ENCODE measurements around the gene ATG4D.
"Not testable (repeated sequence)": the region's sequence is repeated elsewhere in the genome, so short reads cannot be mapped to it uniquely, and the experiment has no call there.

Gene ATG4D

DNA sequence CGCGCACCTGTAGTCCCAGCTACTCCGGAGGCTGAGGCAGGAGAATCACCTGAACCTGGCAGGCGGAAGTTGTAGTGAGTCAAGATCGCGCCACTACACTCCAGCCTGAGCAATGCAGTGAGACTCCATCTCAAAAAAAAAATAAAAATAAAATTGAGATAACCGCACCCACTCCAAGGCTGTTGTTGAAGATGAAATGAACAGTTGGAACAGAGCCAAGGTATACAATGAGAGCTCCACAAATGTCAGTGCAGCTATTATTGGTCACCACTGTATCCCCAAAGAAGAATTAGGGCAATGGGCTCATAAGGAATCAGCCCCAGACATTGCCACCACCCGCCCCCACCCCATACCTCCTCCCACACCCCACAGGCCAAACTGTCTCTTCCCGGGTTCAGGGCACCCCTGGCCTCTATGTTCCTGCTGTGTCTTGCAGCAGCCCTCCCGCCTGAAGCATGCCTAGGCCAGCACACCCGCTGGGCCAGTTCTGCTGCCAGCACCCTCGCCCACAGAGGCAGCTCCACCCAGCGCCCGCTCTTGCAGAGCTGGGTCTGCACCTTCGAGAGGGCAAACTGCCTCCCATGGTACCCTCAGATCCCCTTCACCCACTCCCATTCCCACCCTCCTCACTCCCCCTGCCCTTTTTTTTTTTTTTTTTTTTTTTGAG, 22.9 kb upstream of the ATG4D start:
- DNase-seq: no peak

DNA sequence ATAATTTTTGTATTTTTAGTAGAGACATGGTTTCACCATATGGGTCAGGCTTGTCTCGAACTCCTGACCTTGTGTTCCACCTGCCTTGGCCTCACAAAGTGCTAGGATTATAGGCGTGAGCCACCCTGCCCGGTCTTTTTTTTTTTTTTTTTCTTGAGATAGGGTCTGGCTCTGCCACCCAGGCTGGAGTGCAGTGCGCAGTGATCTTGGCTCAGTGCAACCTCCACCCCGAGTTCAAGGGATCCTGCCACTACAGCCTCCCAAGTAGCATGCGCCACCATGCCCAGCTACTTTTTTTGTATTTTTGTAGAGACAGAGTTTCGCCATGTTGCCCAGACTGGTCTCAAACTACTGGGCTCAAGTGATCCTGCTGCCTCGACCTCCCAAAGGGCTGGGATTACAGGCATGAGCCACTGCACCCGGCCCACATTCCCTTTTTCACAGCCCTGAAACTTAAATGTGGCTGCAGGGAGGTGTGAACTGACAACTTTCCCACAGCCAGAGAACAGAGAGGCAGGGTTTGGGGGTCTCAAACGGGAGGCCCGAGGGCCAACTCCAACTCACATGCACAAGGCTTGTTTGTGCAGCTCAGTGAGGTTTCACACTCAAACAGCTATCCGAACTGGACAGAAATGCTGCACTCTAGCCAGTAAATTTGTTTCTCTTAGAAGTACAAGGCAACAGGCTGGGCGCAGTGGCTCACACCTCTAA, 22.1 kb upstream of the ATG4D start:
- DNase-seq: no peak

DNA sequence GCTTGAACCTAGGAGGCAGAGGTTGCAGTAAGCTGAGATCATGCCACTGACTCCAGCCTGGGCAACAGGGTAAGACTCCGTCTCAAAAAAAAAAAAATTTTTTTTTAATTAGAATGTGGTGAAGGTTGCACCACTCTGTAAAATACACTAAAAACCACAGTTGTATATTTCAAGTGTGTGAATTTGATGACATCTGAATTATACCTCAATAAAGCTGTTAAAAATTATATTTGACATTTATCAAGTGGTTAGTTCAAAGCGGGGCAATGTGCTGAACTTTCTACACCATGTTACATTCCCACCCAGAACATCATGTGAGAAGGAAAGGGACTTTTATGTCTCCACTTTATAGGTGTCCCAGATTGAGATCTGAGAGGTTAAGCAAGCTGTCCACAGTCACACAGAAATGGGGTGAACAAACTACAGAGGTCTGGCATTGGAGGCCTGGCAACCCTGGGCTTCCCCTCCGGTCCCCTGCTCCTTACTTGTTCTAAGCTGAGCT, 20.5 kb upstream of the ATG4D start:
- no peak for DNase-seq

DNA sequence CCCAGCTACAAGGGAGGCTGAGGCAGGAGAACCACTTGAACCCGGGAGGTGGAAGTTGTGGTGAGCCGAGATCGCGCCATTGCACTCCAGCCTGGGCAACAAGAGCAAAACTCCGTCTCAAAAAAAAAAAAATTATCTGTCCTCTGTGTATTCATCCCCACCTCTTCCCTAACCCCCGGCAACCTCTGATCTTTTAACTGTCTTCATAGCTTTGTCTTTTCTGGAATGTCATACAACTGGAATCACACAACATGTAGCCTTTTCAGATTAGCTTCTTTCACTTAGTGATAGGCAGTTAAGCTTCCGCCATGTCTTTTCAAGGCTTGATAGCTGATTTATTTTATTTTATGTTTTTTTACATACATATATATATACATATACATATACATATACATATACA, 18.1 kb upstream of the ATG4D start:
- no peak for DNase-seq

DNA sequence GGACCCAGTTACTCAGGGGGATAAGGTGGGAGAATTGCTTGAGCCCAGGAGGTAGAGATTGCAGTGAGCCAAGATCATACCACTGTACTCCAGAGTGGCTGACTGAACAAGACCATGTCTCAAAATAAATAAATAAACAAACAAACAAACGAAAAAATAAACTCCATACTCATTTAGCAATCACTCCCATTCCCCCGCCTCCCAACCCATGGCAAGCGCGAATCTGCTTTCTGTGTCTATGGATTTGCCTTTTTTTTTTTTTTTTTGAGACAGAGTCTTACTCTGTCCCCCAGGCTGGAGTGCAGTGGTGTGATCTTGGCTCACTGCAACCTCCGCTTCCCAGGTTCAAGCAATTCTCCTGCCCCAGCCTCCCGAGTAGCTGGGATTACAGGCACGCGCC, 16.8 kb upstream of the ATG4D start:
- DNase-seq: not testable (repeated sequence)

DNA sequence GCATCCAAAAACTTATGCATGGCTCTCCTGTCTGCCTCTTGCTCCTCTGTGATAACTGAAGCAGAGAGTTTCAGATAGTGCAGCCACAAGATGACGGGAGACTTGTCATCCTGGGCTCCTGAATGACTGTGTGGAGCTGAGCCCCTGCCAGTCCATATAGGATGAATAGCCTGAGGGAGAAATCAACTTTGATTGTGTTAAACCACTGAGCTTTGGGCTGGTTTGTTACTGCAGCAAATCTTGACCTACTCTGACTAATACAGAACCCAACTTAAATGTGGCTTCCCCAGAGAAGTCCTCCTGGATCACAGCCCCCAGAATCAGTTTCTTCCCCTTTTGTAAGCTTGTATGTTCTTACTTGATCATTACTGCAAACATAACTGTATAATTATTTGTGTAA, 11.2 kb upstream of the ATG4D start:
- no peak for DNase-seq

DNA sequence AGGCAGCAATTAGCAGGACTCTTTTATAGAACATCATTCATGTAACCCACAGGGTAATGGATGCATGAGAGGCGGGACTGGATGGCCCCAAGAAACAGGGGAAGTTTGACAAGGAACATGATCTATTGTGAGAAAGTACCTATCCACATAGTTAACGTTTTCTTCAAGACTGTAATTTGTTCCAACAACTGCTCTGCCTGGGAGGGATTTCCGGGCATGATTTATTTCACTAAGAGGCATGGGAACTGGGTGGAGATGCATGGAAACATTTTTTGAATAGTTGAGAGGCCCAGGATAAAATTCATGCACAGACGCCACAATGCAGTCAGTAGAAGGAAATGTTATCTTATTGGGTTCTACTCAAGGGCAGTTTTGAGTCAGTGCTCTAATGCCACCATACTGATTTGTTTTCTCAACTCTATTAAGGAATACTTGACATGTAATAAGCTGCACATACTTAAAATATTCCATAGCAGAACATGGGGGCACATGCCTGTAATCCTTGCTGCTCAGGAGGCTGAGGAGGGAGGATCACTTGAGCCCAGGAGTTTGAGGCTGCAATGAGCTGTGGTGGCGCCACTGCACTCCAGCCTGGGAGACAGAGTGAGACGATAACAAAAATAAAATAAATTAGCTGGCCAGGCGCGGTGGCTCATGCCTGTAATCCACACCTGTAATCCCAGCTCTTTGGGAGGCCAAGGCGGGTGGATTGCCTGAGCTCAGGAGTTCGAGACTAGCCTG, 9.9 kb upstream of the ATG4D start:
- no peak for DNase-seq

DNA sequence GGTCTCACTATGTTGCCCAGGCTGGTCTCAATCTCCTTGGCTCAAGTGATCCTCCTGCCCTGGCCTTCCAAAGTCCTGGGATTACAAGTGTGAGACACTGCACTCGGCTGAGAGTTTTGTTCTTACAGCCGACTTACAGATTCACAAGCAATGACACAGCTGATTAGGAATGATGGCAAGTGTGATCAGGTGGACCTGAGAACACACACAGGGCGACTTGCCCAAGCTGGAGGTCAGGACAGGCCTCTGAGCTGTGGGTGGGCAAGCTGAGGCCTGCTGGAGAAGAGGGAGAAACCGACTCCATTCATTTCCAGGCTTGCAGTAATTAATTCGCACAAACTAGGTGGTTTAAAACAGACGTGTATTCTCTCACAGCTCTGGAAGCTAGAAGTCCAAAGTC, 8.1 kb upstream of the ATG4D start:
- DNase-seq: no peak

DNA sequence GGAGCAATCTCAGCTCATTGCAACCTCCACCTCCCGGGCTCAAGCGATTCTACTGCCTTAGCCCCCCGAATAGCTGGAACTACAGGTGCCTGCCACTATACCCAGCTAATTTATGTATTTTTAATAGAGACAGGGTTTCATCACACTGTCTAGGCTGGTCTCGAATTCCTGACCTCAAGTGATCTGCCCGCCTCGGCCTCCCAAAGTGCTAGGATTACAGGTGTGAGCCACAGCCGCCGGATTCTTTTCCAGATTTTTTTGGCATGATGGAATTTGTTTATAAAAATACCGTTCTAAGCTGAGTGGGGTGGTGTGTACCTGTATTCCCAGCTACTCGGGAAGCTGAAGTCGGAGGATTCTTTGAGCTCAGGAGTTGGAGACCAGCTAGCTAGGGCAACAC, 6.0 kb upstream of the ATG4D start:
- DNase-seq: no peak

DNA sequence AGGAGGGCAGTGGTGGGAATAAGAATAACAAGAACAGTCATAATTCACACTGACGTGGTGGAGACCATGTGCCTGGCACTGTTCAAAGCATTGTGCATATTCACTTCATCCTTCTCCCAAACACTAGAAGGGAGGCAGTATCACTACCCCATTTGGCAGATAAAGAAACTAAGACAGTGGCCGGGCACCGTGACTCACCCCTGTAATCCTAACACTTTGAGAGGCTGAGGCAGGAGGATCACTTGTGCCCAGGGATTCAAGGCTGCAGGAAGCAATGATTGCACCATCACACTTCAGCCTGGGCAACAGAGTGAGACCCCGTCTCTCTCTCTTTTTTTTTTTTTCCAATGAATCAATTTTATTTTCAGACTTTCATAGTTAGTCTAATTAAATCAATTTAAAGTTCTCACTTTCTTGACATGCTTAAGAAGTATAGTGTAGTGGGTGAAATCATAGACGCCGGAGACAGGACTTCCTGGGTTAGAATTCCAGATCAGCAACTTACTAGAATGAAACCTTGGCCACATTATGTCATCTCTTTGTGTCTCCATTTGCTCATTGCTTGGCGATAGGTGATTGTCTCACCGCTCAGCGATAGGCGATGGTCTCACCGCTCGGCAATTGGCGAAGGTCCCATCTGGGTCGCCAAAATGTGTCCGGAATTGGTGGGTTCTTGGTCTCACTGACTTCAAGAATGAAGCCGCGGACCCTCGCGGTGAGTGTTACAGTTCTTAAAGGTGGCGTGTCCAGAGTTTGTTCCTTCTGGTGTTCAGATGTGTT, 5.3 kb upstream of the ATG4D start:
- no peak for DNase-seq

DNA sequence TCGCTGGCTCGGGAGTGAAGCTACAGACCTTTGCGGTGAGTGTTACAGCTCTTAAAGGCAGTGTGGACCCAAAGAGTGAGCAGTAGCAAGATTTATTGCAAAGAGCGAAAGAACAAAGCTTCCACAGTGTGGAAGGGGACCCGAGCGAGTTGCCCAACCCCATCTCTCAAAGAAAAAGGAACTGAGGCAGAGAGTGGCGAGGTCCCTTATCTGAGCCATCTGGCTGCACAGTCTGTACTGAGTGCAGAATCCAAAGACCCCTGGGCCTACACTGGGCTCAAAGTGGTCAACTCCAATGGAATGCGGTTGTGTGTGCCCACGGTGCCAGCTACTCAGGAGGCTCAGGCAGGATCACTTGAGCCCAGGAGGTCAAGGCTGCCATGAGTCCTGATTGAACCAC, 4.7 kb upstream of the ATG4D start:
- DNase-seq: not testable (repeated sequence)

DNA sequence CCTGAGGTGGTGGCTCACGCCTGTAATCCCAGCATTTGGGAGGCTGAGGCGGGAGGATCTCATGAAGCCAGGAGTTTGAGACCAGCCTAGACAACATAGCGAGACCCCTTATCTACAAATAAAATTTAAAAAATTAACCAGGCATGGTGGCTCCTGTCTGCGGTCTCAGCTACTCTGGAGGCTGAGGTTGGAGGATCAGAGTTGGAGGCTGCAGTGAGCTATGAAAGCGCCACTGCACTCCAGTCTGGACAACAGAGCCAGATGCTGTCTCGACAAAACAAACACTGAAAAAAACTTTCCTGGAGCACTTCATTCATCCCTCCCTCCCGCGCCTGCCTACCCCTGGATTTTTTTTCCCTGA, 665 bp upstream of the ATG4D start:
- no peak for DNase-seq

DNA sequence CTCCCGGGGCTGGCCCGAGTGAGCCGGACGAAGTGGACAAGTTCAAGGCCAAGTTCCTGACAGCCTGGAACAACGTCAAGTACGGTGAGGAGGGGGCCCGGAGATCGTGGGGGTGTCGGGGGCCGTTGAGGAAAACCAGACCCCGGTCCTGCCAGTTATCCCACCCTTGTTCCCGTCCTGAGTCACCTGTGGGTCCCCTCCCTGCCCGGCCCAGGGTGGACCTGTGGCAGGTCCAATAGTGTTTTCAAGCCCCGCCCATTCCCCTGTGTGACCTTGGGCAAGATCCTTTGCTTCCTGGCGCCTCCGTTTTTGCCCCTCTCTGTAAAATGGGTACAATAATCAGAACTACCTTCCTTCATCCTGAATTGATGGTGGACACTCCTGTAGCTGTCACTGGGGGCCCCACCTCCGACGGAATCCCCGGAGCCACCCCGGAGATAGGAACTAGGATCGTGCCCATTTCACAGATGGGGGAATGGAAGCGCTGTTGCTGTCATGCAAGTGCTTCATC, 593 bp downstream of the ATG4D start:
- no peak for DNase-seq

DNA sequence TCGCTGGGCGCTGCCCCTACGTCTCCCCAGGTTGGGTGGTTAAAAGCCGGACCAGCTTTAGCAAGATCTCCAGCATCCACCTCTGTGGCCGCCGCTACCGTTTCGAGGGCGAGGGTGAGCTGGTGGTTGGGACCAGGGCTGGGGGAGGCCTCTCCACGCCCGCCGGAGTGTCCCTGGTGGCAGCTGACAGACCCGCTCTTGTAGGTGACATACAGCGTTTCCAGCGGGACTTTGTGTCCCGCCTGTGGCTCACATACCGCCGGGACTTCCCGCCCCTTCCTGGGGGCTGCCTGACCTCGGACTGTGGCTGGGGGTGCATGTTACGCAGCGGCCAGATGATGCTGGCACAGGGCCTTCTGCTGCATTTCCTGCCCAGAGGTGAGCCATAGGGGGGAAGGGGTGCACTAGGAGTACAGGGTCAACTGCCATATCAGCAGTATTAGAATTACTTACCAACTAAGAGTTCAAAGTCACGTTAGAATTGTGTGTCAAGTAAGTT, 1.1 kb downstream of the ATG4D start:
- DNase-seq: no peak

DNA sequence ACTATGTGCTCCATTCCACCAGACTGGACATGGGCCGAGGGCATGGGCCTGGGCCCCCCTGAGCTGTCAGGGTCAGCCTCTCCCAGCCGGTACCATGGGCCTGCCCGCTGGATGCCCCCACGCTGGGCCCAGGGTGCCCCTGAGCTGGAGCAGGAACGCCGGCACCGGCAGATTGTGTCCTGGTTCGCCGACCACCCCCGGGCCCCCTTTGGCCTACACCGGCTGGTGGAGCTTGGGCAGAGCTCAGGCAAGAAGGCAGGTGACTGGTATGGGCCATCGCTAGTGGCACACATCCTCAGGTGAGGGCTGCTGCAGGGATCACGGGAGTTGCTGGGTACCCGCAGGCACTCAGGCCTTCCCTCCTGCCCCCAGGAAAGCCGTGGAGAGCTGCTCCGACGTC, 3.1 kb downstream of the ATG4D start:
- no peak for DNase-seq

DNA sequence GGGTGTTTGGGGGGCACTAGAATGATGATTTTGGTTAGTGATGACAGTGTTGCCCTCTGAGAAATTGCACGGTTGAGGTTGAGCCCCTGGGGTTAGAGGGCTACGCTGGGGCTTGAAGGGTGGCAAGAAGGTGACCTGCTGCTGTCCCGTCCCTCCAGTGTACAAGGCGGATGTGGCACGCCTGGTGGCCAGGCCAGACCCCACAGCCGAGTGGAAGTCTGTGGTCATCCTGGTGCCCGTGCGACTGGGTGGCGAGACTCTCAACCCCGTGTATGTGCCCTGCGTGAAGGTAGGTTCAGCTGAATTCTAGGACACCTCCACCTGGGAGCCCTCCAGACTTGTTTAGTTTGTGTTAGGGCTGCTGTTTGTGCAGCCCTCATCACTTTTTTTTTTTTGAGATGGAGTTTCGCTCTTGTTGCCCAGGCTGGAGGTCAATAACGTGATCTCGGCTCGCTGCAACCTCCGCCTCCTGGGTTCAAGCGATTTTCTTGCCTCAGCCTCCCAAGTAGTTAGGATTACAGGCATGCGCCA, 5.1 kb downstream of the ATG4D start:
- DNase-seq: no peak

DNA sequence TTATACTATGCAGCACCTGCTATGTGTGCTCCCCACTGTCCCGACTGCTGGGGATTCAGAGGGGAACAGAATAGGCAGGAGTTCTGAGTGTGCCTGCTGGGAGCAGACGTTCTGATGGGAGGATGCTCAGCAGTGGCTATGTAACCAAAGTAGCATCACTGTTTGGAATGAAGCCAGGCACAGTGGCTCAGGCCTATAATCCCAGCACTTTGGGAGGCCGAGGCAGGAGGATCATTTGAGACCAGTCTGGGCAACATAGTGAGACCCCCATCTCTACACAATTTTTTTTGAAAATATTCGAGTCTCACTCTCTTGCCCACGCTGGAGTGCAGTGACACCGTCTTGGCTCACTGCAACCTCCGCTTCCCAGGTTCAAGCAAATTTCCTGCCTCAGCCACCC, 6.0 kb downstream of the ATG4D start:
- no peak for DNase-seq

DNA sequence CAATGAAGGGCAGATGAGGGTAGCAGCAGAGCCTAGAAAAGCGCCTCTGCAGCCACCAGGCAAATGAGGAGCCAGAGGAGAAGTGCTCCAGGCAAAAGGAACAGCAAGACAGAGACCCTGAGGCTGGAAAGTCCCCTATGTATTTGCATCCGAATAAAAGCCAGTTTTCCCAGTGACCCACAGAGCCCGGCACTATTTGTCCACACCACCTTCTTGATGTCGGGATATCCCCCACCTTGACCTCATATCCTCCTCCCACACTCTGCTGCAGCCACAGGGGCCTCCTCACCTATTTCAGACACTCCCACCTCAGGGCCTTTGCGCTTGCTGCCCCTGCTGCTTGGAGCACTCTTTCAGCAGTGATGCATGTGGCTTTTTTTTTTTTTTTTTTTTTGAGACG, 6.6 kb downstream of the ATG4D start:
- no peak for DNase-seq

DNA sequence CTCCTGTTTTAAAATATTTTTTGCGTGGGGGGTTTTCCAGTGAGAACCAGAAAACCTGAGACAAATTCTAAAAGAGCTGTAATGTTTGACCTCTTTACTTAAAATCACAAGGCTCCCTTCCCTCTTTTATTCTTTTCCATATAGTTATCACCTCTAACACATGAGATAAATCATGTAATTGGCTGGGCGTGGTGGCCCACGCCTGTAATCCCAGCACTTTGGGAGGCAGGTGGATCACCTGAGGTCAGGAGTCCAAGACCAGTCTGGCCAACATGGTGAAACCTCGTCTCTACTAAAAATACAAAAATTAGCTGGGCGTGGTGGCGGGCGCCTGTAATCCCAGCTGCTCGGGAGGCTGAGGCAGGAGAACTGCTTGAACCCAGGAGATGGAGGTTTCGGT, 7.3 kb downstream of the ATG4D start:
- not testable (repeated sequence) for DNase-seq

DNA sequence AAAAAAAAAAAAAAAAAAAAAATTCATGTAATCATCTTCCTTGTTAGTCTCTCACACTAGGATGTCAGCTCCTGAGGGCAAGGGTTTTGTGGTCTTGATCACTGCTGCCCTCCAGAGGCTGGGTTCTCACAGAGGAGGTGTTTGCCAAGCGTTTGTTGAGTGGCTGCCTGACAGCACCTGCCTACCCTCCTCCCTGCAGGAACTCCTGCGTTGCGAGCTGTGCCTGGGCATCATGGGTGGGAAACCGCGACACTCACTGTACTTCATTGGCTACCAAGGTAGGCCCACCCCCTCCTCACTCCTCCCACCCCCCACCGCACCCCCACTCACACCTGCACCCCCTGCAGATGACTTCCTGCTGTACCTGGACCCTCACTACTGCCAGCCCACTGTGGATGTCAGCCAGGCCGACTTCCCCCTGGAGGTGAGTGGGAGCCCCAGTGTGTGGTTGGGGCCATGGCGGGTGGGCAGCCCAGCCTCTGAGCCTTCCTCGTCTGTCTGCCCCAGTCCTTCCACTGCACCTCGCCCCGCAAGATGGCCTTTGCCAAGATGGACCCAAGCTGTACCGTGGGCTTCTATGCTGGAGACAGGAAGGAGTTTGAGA, 8.1 kb downstream of the ATG4D start:
- no peak for DNase-seq

DNA sequence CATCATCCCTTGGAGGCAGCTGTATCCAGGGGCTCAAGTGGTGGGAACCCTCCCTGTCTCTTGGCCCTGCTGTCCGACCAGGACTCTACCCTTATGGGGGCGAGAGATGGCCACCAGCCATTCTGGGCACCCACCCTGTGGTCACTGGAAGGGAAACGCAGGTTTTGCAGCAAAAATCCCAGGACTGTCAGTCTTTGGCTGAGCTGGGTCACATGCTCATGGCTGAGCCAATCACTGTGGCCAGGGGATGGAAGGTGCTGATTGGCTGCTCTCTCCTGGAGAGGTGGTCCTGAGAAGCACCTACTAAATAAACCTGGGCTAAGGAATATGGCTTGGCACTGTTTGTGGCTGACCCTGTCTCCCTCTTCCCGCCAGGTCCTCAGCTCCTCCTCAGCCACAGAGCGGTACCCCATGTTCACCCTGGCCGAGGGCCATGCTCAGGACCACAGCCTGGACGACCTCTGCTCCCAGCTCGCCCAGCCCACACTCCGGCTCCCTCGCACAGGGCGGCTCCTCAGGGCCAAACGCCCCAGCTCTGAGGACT, 8.9 kb downstream of the ATG4D start:
- no peak for DNase-seq

Data from right forelimb (tissue), 1 donor.